NCI-H1436 treated with DMSO at 0.1 percent for 48 hours (cell line): ENCODE data around the gene RGS7.
"Not testable (repeated sequence)": the region's sequence is repeated elsewhere in the genome, so short reads cannot be mapped to it uniquely, and the experiment has no call there.

ENCODE experiments used
- DNase-seq: peaks from one replicate; lab custom pipeline; 2025; lab: John Stamatoyannopoulos, UW

The RGS7 gene

GRCh38 chr1:240772131-240772530, 584.9 kb downstream of the RGS7 start:
- DNase-seq: no peak

- DNase-seq: no peak
Observed at GRCh38 chr1:240771450-240771849, 585.6 kb downstream of the RGS7 start.

GRCh38 chr1:240768979-240769378, 588.0 kb downstream of the RGS7 start:
- no peak for DNase-seq

DNA sequence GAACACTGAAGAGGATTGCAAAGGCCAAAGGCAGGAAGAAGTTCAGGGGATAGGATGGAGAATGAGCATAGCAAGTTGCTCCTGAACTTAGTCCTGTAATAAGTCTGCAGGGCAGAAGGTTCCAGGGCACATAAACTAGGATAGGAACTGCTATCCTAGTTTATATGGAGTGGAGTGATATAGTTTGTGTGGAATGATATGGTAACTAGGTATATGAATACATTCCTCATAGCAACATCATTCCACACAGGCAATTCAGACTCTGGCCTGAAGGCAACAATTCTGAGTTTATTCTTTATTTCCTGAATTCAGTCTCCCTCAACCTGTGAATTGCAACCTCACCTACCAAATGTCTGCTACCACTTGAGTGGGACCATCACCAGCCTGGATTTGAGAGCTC, 590.2 kb downstream of the RGS7 start:
- DNase-seq: no peak

GRCh38 chr1:240765732-240766363, 591.2 kb downstream of the RGS7 start:
- no peak for DNase-seq

DNA sequence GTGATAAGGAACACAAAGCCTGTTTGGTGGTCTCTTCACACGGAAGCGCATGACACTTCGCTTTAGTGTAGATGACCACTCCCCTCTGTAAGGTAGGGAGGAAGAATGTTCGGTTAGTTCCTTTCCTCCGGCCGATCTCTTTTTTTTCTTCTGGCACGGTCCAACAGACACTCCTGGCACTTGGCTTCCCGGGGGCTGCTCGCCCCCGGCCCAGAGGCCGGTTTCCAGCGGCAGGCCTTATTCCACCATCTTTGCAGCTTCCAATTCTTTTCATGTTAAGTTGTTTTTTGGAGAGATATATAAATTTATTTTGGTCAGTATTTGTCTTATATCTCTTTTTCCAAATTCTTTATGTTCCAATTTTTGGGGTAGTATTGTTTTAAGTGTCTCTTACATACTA, 593.2 kb downstream of the RGS7 start:
- no peak for DNase-seq

- DNase-seq: not testable (repeated sequence)
Observed at GRCh38 chr1:240763095-240763494, 593.9 kb downstream of the RGS7 start.

GRCh38 chr1:240762471-240762987, 594.5 kb downstream of the RGS7 start:
- not testable (repeated sequence) for DNase-seq

GRCh38 chr1:240758777-240759176, 598.2 kb downstream of the RGS7 start:
- DNase-seq: not testable (repeated sequence)

DNA sequence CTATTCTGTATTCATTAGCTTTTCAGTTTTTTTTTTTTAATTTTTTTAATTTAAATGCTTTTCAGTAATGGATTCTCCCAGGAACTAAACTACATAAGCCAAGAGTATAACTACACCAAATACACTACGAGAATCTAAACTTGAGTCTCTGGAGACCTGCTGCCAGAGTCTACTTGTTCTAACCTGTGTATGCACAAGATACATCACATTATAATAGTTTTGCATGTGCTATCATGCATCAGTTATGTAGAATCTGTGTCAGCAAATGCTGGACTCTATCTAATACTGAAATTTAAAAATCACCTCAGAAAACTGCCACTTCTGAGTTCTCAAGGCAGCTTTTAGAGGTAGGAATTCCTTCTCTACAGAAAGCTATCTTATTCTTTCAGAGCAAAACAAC, 598.7 kb downstream of the RGS7 start:
- no peak for DNase-seq

DNA sequence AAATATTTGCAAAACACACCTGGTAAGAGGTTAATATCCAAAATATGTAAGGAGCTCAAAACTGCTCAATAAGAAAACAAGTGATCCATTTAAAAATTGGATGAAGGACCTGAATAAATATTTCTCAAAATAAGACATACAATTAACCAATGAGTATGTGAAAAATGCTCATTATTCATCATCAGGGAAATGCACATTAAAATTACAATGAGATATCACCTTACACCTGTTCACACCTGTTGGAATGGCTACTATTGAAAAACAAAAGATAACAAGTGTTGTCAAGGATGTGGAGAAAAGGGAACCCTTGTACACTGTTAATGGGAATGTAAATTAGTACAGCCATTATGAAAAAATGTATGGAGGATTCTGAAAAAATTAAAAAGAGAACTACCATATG, 609.1 kb downstream of the RGS7 start:
- no peak for DNase-seq

DNA sequence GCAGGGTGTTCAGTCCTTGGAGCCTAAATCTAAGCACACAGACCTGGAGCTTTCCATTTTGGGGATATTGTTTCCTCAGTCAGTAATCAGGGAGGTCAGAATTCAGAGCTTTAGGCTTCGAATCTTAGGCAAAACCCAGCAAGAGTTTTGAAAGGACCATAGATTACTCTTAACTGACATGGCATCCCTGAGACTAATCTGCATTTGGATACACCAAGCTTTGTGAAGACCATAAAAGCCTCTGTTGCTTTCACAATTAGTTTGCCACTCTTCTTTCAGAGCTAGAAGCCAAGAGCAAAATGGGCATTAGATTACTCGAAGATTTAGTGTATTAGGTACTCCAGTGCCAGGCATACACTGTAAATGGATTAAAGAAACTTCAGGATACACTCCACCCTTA, 613.3 kb downstream of the RGS7 start:
- DNase-seq: no peak

DNA sequence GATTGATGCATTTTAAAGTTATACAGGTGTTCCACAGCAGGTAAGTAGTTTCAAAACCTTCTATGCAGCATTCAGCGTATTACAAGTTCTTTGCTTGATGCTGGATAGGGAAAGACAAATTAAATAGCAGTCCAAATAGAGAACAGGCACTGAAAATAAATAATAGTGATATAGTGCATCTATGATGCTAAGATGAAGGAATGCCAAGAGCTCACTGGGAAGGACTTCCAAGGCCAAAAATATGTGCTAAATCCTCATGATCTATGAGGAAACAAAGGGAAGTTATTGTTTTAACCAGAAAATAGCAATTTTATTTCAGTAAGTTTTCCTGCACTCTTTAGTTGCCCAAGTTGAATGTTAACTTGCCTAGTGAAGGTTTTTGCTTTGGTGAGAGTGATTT, 617.3 kb downstream of the RGS7 start:
- DNase-seq: no peak

DNA sequence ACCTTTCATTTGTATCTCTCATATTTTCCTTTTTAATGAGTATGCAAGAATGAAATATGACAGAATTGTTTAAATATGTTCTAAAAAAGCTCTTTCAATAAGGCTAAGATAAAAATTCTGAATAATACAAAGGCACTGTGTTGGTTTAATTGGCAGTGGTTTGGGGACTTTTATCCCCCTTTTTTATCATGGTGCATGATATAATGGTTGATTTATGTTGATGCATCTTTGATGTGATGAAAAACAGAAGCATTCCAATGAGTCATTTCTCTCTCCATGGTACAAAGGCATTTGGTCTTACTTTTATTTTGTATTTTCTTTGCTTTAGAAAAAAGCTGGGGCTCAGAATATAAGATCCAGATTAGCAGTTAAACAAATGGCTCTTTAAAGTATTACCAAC, 617.9 kb downstream of the RGS7 start:
- DNase-seq: no peak

GRCh38 chr1:240737766-240738265, 619.2 kb downstream of the RGS7 start:
- DNase-seq: no peak

GRCh38 chr1:240737298-240737697, 619.7 kb downstream of the RGS7 start:
- no peak for DNase-seq

GRCh38 chr1:240734705-240735104, 622.3 kb downstream of the RGS7 start:
- not testable (repeated sequence) for DNase-seq

GRCh38 chr1:240734001-240734400, 623.0 kb downstream of the RGS7 start:
- DNase-seq: no peak

- DNase-seq: peak; percentile 77
Observed at GRCh38 chr1:240732390-240732789, 624.6 kb downstream of the RGS7 start.
